ENCODE measurements around the gene CAVIN2.

Gene CAVIN2

GRCh38 chr2:191804766-191805165 lies 42.1 kb downstream of the CAVIN2 start:
- H3K36me3 ChIP-seq (ENCODE audit: control insufficient read depth, insufficient read depth, low read length) = no peaks in the 10 kb centered on the region
- no peaks in the 10 kb centered on the region for H3K9me3 ChIP-seq (ENCODE audit: control insufficient read depth, low read length)
- no peak overlapping the region for H3K27ac ChIP-seq (ENCODE audit: insufficient read depth, low read length, poor library complexity, severe bottlenecking)
- no peak overlapping the region for H3K4me3 ChIP-seq (ENCODE audit: insufficient read depth, low read depth, low read length, poor library complexity, severe bottlenecking)
- DNase-seq = no peak
- no peaks in the 10 kb centered on the region for H3K27me3 ChIP-seq (replicated peaks; ENCODE audit: control insufficient read depth, insufficient read depth, low read length, poor library complexity, severe bottlenecking)
- H3K4me1 ChIP-seq (ENCODE audit: control insufficient read depth, insufficient read depth, low read length, poor library complexity, severe bottlenecking) = no peaks in the 10 kb centered on the region

GRCh38 chr2:191803007-191803406 lies 43.9 kb downstream of the CAVIN2 start:
- no peak for DNase-seq
- no peaks in the 10 kb centered on the region for H3K27me3 ChIP-seq (replicated peaks; ENCODE audit: control insufficient read depth, insufficient read depth, low read length, poor library complexity, severe bottlenecking)
- no peak overlapping the region for H3K4me3 ChIP-seq (ENCODE audit: insufficient read depth, low read depth, low read length, poor library complexity, severe bottlenecking)
- H3K9me3 ChIP-seq (ENCODE audit: control insufficient read depth, low read length) = no peaks in the 10 kb centered on the region
- H3K27ac ChIP-seq (ENCODE audit: insufficient read depth, low read length, poor library complexity, severe bottlenecking) = no peak overlapping the region
- H3K4me1 ChIP-seq (ENCODE audit: control insufficient read depth, insufficient read depth, low read length, poor library complexity, severe bottlenecking) = no peaks in the 10 kb centered on the region
- no peaks in the 10 kb centered on the region for H3K36me3 ChIP-seq (ENCODE audit: control insufficient read depth, insufficient read depth, low read length)

- Histone ChIP-seq H3K4me3 (ENCODE audit: insufficient read depth, low read depth, low read length, poor library complexity, severe bottlenecking) (no peak overlapping the region), H3K27ac (ENCODE audit: insufficient read depth, low read length, poor library complexity, severe bottlenecking) (no peak overlapping the region), H3K36me3 (ENCODE audit: control insufficient read depth, insufficient read depth, low read length) (no peaks in the 10 kb centered on the region), H3K4me1 (ENCODE audit: control insufficient read depth, insufficient read depth, low read length, poor library complexity, severe bottlenecking) (no peaks in the 10 kb centered on the region), H3K9me3 (ENCODE audit: control insufficient read depth, low read length) (no peaks in the 10 kb centered on the region), H3K27me3 (replicated peaks; ENCODE audit: control insufficient read depth, insufficient read depth, low read length, poor library complexity, severe bottlenecking) (no peaks in the 10 kb centered on the region)
- DNase-seq = no peak
Measured at GRCh38 chr2:191802180-191802579, 44.7 kb downstream of the CAVIN2 start.

GRCh38 chr2:191800874-191801273 lies 46.0 kb downstream of the CAVIN2 start:
- Histone ChIP-seq H3K27me3 (replicated peaks; ENCODE audit: control insufficient read depth, insufficient read depth, low read length, poor library complexity, severe bottlenecking) (no peaks in the 10 kb centered on the region), H3K4me1 (ENCODE audit: control insufficient read depth, insufficient read depth, low read length, poor library complexity, severe bottlenecking) (no peaks in the 10 kb centered on the region), H3K36me3 (ENCODE audit: control insufficient read depth, insufficient read depth, low read length) (no peaks in the 10 kb centered on the region), H3K27ac (ENCODE audit: insufficient read depth, low read length, poor library complexity, severe bottlenecking) (no peak overlapping the region), H3K9me3 (ENCODE audit: control insufficient read depth, low read length) (no peaks in the 10 kb centered on the region), H3K4me3 (ENCODE audit: insufficient read depth, low read depth, low read length, poor library complexity, severe bottlenecking) (no peak overlapping the region)
- DNase-seq = no peak

GRCh38 chr2:191799526-191799925 lies 47.4 kb downstream of the CAVIN2 start:
- no peaks in the 10 kb centered on the region for H3K4me1 ChIP-seq (ENCODE audit: control insufficient read depth, insufficient read depth, low read length, poor library complexity, severe bottlenecking)
- no peak overlapping the region for H3K27ac ChIP-seq (ENCODE audit: insufficient read depth, low read length, poor library complexity, severe bottlenecking)
- no peaks in the 10 kb centered on the region for H3K27me3 ChIP-seq (replicated peaks; ENCODE audit: control insufficient read depth, insufficient read depth, low read length, poor library complexity, severe bottlenecking)
- no peak overlapping the region for H3K4me3 ChIP-seq (ENCODE audit: insufficient read depth, low read depth, low read length, poor library complexity, severe bottlenecking)
- H3K9me3 ChIP-seq (ENCODE audit: control insufficient read depth, low read length) = no peaks in the 10 kb centered on the region
- no peak for DNase-seq
- no peaks in the 10 kb centered on the region for H3K36me3 ChIP-seq (ENCODE audit: control insufficient read depth, insufficient read depth, low read length)

GRCh38 chr2:191797942-191798876 lies 48.7 kb downstream of the CAVIN2 start:
- H3K36me3 ChIP-seq (ENCODE audit: control insufficient read depth, insufficient read depth, low read length) = no peaks in the 10 kb centered on the region
- H3K9me3 ChIP-seq (ENCODE audit: control insufficient read depth, low read length) = no peaks in the 10 kb centered on the region
- no peak overlapping the region for H3K4me3 ChIP-seq (ENCODE audit: insufficient read depth, low read depth, low read length, poor library complexity, severe bottlenecking)
- no peaks in the 10 kb centered on the region for H3K27me3 ChIP-seq (replicated peaks; ENCODE audit: control insufficient read depth, insufficient read depth, low read length, poor library complexity, severe bottlenecking)
- no peak overlapping the region for H3K27ac ChIP-seq (ENCODE audit: insufficient read depth, low read length, poor library complexity, severe bottlenecking)
- no peak for DNase-seq
- H3K4me1 ChIP-seq (ENCODE audit: control insufficient read depth, insufficient read depth, low read length, poor library complexity, severe bottlenecking) = no peaks in the 10 kb centered on the region

- no peaks in the 10 kb centered on the region for H3K27me3 ChIP-seq (replicated peaks; ENCODE audit: control insufficient read depth, insufficient read depth, low read length, poor library complexity, severe bottlenecking)
- H3K36me3 ChIP-seq (ENCODE audit: control insufficient read depth, insufficient read depth, low read length) = no peaks in the 10 kb centered on the region
- no peaks in the 10 kb centered on the region for H3K4me1 ChIP-seq (ENCODE audit: control insufficient read depth, insufficient read depth, low read length, poor library complexity, severe bottlenecking)
- no peaks in the 10 kb centered on the region for H3K9me3 ChIP-seq (ENCODE audit: control insufficient read depth, low read length)
- no peak overlapping the region for H3K27ac ChIP-seq (ENCODE audit: insufficient read depth, low read length, poor library complexity, severe bottlenecking)
- H3K4me3 ChIP-seq (ENCODE audit: insufficient read depth, low read depth, low read length, poor library complexity, severe bottlenecking) = no peak overlapping the region
- DNase-seq = no peak
Measured at GRCh38 chr2:191797500-191797899, 49.4 kb downstream of the CAVIN2 start.

GRCh38 chr2:191795715-191796114 lies 51.2 kb downstream of the CAVIN2 start:
- H3K27ac ChIP-seq (ENCODE audit: insufficient read depth, low read length, poor library complexity, severe bottlenecking) = no peak overlapping the region
- no peak for DNase-seq
- no peaks in the 10 kb centered on the region for H3K4me1 ChIP-seq (ENCODE audit: control insufficient read depth, insufficient read depth, low read length, poor library complexity, severe bottlenecking)
- H3K4me3 ChIP-seq (ENCODE audit: insufficient read depth, low read depth, low read length, poor library complexity, severe bottlenecking) = no peak overlapping the region
- no peaks in the 10 kb centered on the region for H3K36me3 ChIP-seq (ENCODE audit: control insufficient read depth, insufficient read depth, low read length)
- no peaks in the 10 kb centered on the region for H3K27me3 ChIP-seq (replicated peaks; ENCODE audit: control insufficient read depth, insufficient read depth, low read length, poor library complexity, severe bottlenecking)
- no peaks in the 10 kb centered on the region for H3K9me3 ChIP-seq (ENCODE audit: control insufficient read depth, low read length)

- Histone ChIP-seq H3K27me3 (replicated peaks; ENCODE audit: control insufficient read depth, insufficient read depth, low read length, poor library complexity, severe bottlenecking) (no peaks in the 10 kb centered on the region), H3K4me1 (ENCODE audit: control insufficient read depth, insufficient read depth, low read length, poor library complexity, severe bottlenecking) (no peaks in the 10 kb centered on the region), H3K9me3 (ENCODE audit: control insufficient read depth, low read length) (no peaks in the 10 kb centered on the region), H3K27ac (ENCODE audit: insufficient read depth, low read length, poor library complexity, severe bottlenecking) (no peak overlapping the region), H3K36me3 (ENCODE audit: control insufficient read depth, insufficient read depth, low read length) (no peaks in the 10 kb centered on the region), H3K4me3 (ENCODE audit: insufficient read depth, low read depth, low read length, poor library complexity, severe bottlenecking) (no peak overlapping the region)
- DNase-seq = no peak
Measured at GRCh38 chr2:191791953-191792560, 54.8 kb downstream of the CAVIN2 start.

- DNase-seq = no peak
Measured at GRCh38 chr2:191790737-191791136, 56.2 kb downstream of the CAVIN2 start.

More at GRCh38 chr2:191790737-191791136, 56.2 kb downstream of the CAVIN2 start:
- no peak overlapping the region for H3K27ac ChIP-seq (ENCODE audit: insufficient read depth, low read length, poor library complexity, severe bottlenecking)
- no peaks in the 10 kb centered on the region for H3K4me1 ChIP-seq (ENCODE audit: control insufficient read depth, insufficient read depth, low read length, poor library complexity, severe bottlenecking)
- no peaks in the 10 kb centered on the region for H3K36me3 ChIP-seq (ENCODE audit: control insufficient read depth, insufficient read depth, low read length)
- no peaks in the 10 kb centered on the region for H3K27me3 ChIP-seq (replicated peaks; ENCODE audit: control insufficient read depth, insufficient read depth, low read length, poor library complexity, severe bottlenecking)
- H3K4me3 ChIP-seq (ENCODE audit: insufficient read depth, low read depth, low read length, poor library complexity, severe bottlenecking) = no peak overlapping the region
- H3K9me3 ChIP-seq (ENCODE audit: control insufficient read depth, low read length) = no peaks in the 10 kb centered on the region
